ENCODE measurements around the gene FKBP7. TPM values are rescaled to one million over a fixed set of nuclear protein-coding genes. Genes with fewer than 3 reads are reported as not detected.

The FKBP7 gene
- total RNA-seq, 4 donors from 2014 or later = 13.3 to 15.0 (median 14.7) TPM

DNA sequence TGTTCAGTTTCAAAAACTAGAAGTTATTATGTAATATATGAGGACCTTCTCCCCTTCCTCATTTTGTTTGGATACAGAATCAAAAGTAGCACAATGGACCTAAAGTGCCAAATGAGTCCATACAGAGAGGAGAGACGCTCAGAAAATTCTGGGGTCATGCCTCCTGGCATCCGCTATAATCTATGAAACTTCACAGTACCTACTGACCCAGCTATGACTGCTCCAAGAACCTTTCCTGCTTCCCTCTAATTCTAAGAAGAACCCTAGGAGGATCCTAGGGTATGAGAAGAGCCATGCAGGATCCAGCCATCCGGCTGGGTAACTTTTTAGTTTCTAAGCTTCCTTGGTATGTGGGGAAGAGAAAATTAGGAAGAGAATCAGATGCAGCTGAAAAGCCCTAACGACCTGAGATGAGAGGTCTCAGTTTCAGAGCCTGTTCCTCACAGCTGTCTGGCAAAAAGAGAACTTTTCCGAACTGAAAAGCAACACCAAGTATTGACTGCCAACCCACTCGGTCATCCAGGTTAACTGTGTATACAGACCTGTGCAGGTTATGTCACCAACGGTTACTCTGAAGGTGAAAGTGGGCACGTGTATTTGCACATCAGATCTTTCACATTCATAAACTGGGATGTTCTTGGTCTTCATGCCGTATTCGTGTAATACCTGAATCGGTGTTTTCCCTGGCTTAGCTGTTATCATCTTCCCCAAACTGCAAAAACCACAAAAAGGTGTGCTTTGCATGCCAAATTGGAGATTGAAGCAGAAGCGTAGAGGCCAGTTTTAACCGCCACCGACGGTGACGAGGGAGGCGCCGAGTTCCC lies 28.5 kb downstream of the FKBP7 start:
- no peak for TF ChIP-seq POLR2AphosphoS5 (IDR thresholded peaks at IDR 0.05)
- no peak for TF ChIP-seq EP300 (IDR thresholded peaks at IDR 0.05)
- TF ChIP-seq, protein P1, sequence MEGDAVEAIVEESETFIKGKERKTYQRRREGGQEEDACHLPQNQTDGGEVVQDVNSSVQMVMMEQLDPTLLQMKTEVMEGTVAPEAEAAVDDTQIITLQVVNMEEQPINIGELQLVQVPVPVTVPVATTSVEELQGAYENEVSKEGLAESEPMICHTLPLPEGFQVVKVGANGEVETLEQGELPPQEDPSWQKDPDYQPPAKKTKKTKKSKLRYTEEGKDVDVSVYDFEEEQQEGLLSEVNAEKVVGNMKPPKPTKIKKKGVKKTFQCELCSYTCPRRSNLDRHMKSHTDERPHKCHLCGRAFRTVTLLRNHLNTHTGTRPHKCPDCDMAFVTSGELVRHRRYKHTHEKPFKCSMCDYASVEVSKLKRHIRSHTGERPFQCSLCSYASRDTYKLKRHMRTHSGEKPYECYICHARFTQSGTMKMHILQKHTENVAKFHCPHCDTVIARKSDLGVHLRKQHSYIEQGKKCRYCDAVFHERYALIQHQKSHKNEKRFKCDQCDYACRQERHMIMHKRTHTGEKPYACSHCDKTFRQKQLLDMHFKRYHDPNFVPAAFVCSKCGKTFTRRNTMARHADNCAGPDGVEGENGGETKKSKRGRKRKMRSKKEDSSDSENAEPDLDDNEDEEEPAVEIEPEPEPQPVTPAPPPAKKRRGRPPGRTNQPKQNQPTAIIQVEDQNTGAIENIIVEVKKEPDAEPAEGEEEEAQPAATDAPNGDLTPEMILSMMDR (IDR thresholded peaks at IDR 0.05) = no peak
- TF ChIP-seq POLR2A (IDR thresholded peaks at IDR 0.05; ENCODE audit: low read depth) = no peak
- H3K9me3 ChIP-seq = no peaks in the 10 kb centered on the region
- peaks cover 17 to 41% (median 32%) of the 10 kb centered on the region in 4 donors for H3K4me1 ChIP-seq
- H3K36me3 ChIP-seq = peaks cover 12 to 40% (median 23%) of the 10 kb centered on the region in 4 donors
- H3K4me3 ChIP-seq = peak overlapping the region; percentile 70 to 95 (median 88)
- 7% methylated on average over 11 of the region's 18 CpGs for WGBS
- no peak for DNase-seq (ENCODE audit: extremely low spot score)
- no peaks in the 10 kb centered on the region for H3K27me3 ChIP-seq
- H3K27ac ChIP-seq (replicated peaks in 1 of 4) = peak overlapping the region; percentile 90 to 99 (median 97)
- intact Hi-C loops (cut with DNase I) = loop anchor here (2.0 to 10.0 kb wide), 2 partner anchors 29 to 75 kb away; partner anchors contain the start of gene FKBP7

DNA sequence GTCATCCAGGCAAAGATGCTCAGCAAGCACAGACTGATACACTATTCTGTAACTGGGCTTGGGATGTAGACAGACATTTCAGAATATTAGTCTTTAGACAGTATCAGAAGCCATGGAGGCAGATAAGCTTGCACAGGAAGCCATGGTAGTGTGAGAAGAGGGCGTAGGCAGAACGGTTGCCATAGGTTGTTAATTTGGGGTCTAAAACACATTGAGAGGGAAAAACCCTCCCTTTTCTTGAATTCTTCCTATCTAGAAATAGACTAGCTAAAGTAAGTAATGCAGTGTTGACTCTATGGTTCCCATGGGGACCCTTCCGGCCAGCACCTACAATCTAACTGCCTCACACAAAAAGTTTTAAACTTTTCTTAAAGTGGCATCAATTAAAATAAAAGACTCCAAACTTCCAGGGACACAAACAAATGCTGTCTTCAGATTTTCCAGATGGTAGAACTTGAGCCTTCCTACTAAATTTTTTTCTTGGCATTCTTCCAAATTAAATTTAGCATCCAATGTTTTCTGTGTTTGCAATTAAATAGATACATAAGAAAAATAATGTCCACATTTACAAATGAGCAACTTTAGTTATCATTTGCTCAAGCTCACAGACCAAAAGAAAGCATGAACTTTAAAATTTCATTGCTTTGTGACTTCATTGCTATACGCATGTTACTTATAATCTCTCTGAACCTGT lies 29.3 kb downstream of the FKBP7 start:
- DNase-seq (ENCODE audit: extremely low spot score) = no peak
- Histone ChIP-seq H3K4me3 (peak overlapping the region in 3 of 4 donors; percentile 70 to 92 (median 83)), H3K27me3 (no peaks in the 10 kb centered on the region), H3K9me3 (no peaks in the 10 kb centered on the region), H3K27ac (replicated peaks in 1 of 4) (peak overlapping the region in 3 of 4 donors; percentile 90 to 99 (median 98)), H3K36me3 (peaks cover 12 to 47% (median 28%) of the 10 kb centered on the region in 4 donors), H3K4me1 (peaks cover 17 to 41% (median 32%) of the 10 kb centered on the region in 4 donors)
- 62% methylated on average over 4 of the region's 4 CpGs for WGBS
- no peak for TF ChIP-seq POLR2AphosphoS5 (IDR thresholded peaks at IDR 0.05)
- no peak for TF ChIP-seq EP300 (IDR thresholded peaks at IDR 0.05)
- TF ChIP-seq POLR2A (IDR thresholded peaks at IDR 0.05; ENCODE audit: low read depth) = no peak
- TF ChIP-seq, protein P1 (IDR thresholded peaks at IDR 0.05) = no peak
- intact Hi-C loops (cut with DNase I) = loop anchor here (10.0 kb wide), 1 partner anchor 76 kb away; no protein-coding TSS in a partner anchor

DNA sequence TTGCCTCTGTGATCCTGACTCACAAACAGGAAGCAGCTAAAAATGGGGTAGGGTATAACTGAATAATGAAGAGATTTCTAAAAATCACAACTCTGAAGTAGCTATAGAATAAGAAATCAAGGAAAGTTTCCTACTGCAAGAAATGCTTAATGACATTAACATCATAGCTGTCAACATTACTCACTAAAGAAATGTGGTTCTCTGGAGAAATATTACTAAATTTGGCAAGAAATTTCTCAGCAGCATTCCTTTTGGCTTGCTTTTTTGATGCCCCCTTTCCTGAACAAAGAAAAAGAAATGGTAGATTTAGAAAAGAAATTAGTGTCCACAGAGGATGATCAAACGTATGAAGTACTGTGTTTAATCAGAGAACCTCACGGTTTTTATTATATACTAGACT lies 37.0 kb downstream of the FKBP7 start:
- H3K4me1 ChIP-seq = no peaks in the 10 kb centered on the region
- intact Hi-C loops (cut with DNase I) = loop anchor here (10.0 kb wide), 1 partner anchor 83 kb away; no protein-coding TSS in a partner anchor
- 93% methylated on average over 2 of the region's 2 CpGs for WGBS
- no peaks in the 10 kb centered on the region for H3K27me3 ChIP-seq
- no peaks in the 10 kb centered on the region for H3K9me3 ChIP-seq
- peaks cover 46 to 99% (median 84%) of the 10 kb centered on the region in 4 donors for H3K36me3 ChIP-seq
- TF ChIP-seq, protein P1 (IDR thresholded peaks at IDR 0.05) = no peak
- TF ChIP-seq POLR2A (IDR thresholded peaks at IDR 0.05; ENCODE audit: low read depth) (no peak), EP300 (IDR thresholded peaks at IDR 0.05) (no peak), POLR2AphosphoS5 (IDR thresholded peaks at IDR 0.05) (no peak)
- H3K4me3 ChIP-seq = no peak overlapping the region
- H3K27ac ChIP-seq (replicated peaks in 1 of 4) = no peak overlapping the region
- no peak for DNase-seq (ENCODE audit: extremely low spot score)

DNA sequence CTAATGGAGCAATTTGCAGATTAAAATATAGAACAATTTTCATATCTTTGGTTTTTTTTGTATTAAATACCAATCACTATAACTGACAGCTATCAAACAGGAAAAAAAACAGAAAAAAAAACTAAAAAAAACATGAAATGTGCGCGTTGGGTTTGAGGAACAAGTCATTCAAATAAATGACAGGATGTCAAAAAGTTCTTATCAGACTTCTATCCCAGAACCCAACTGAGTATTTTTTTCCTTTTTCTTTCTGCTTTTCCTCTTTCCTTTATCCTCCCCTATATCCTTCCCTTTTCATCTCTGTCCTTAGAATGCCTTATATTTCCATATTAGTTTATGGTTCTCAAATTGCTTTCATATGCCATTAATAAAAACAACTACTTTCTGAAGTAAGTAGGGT lies 41.7 kb downstream of the FKBP7 start:
- WGBS = 92% methylated on average over 2 of the region's 2 CpGs
- no peaks in the 10 kb centered on the region for H3K27me3 ChIP-seq
- no peaks in the 10 kb centered on the region for H3K4me1 ChIP-seq
- intact Hi-C loops (cut with DNase I) = no loop called here
- no peak for DNase-seq (ENCODE audit: extremely low spot score)
- H3K36me3 ChIP-seq = peaks cover 38 to 99% (median 83%) of the 10 kb centered on the region in 4 donors
- no peak for TF ChIP-seq POLR2AphosphoS5 (IDR thresholded peaks at IDR 0.05)
- TF ChIP-seq, protein P1 (IDR thresholded peaks at IDR 0.05) = no peak
- no peak for TF ChIP-seq EP300 (IDR thresholded peaks at IDR 0.05)
- no peak for TF ChIP-seq POLR2A (IDR thresholded peaks at IDR 0.05; ENCODE audit: low read depth)
- H3K9me3 ChIP-seq = no peaks in the 10 kb centered on the region
- no peak overlapping the region for H3K27ac ChIP-seq (replicated peaks in 1 of 4)
- no peak overlapping the region for H3K4me3 ChIP-seq
